Astrocyte of the spinal cord (primary cell): Measurements from ENCODE around the gene RNF114.

Source experiments
- DNase-seq: peaks from one replicate; pipeline ENCODE4 v3.0.0; 2011; ENCODE audit warnings: low read depth, low spot score
- H3K4me3 ChIP-seq: 2 replicates; pipeline ENCODE4 v1.5.1; 2011; ENCODE audit warnings: low read depth, mild to moderate bottlenecking, low read length, moderate library complexity
- in situ Hi-C: cut with HindIII; loops from 2 replicates; pipeline ENCODE4 v1.10.0; 2017; ENCODE audit warnings: low sequenced_read_pairs
- TF ChIP-seq, protein P1 (sequence below): IDR thresholded peaks from 2 replicates; pipeline ENCODE4 v1.5.1; 2012; ENCODE audit warnings: low read depth, mild to moderate bottlenecking, low read length, inconsistent platforms

The RNF114 gene

DNA sequence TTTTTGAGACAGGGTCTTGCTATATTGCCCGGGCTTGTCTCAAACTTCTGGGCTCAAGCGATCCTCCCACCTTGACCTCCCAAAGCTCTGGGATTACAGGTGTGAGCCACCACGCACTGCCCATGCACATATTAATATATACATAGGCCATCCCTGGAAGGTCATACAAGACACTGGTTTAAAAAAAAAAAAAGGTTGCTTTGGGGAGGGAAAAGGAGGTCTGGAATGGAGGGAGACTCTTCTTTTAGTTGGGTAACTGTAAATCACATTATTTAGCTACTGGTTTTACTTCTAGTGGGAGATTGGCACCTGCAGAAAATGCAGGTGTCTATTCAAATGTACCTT, 42.5 kb downstream of the RNF114 start:
- no peak for DNase-seq
- in situ Hi-C loops: no loop called here
- TF ChIP-seq, protein P1, sequence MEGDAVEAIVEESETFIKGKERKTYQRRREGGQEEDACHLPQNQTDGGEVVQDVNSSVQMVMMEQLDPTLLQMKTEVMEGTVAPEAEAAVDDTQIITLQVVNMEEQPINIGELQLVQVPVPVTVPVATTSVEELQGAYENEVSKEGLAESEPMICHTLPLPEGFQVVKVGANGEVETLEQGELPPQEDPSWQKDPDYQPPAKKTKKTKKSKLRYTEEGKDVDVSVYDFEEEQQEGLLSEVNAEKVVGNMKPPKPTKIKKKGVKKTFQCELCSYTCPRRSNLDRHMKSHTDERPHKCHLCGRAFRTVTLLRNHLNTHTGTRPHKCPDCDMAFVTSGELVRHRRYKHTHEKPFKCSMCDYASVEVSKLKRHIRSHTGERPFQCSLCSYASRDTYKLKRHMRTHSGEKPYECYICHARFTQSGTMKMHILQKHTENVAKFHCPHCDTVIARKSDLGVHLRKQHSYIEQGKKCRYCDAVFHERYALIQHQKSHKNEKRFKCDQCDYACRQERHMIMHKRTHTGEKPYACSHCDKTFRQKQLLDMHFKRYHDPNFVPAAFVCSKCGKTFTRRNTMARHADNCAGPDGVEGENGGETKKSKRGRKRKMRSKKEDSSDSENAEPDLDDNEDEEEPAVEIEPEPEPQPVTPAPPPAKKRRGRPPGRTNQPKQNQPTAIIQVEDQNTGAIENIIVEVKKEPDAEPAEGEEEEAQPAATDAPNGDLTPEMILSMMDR: no peak
- H3K4me3 ChIP-seq: no peak overlapping the region

GRCh38 chr20:49979030-49979832, 43.0 kb downstream of the RNF114 start:
- TF ChIP-seq, protein P1: peak; percentile 93
- DNase-seq: peak; percentile 51
- in situ Hi-C loops: no loop called here
- H3K4me3 ChIP-seq: peak overlapping the region; percentile 12

DNA sequence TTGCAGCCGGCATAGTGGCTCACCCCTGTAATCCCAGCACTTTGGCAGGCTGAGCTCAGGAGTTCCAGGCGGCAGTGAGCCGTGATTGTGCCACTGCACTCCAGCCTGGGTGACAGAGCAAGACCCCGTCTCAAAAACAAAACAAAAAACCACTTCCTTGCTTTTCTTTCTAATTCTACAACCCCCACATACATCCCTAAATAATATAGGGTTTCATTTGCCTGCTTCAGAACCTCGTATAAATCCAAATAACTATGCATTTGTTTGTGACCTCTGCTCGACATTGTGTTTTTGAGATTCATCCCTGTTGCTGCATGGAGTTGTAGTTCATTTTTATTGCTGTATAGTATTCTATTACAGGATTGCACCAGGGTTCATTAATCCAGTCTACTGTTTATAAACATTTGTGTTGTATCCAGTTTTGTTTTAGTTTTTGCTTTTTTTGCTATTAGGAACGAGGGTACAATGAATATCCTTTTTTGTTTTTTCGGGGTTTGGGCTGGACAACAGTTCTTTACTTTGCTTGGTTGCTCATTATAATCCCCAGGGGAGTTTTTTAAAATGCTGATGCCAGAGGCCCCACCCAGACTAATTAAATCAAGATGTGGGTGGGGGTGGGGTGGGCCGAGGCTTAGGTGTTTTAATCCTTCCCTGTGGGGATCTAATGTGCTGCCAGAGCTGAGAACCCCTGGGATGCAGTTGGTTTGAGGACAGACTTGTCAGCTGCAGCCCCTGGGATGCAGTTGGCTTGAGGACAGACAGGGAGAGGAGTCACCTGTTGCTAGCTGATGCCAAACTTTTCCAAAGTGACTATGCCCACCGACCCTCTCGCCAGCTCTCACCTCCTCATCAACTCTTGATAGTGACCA, 44.2 kb downstream of the RNF114 start:
- no peak overlapping the region for H3K4me3 ChIP-seq
- DNase-seq: no peak
- in situ Hi-C loops: no loop called here
- TF ChIP-seq, protein P1: no peak

GRCh38 chr20:49981218-49982071, 45.2 kb downstream of the RNF114 start:
- no peak overlapping the region for H3K4me3 ChIP-seq
- TF ChIP-seq, protein P1: no peak
- DNase-seq: no peak
- in situ Hi-C loops: no loop called here

DNA sequence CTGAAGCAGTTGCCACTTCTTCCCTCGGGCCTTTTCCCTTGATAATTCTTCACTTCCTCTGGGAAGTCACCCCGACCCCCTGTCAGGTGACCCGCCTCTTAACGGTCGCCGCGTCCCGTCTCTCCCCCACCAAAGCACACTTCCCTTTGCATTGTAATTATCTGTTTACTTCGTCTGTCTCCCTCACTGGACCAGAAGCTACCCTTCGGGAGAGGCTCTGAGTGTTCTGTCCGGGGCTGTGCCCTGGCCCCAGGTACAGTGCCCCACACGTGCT, 45.8 kb downstream of the RNF114 start:
- peak overlapping the region; percentile 12 for H3K4me3 ChIP-seq
- in situ Hi-C loops: no loop called here
- DNase-seq: no peak
- TF ChIP-seq, protein P1: no peak
